HepG2 (cell line): Measurements from ENCODE around the gene USH2A. TPM values are rescaled to one million over a fixed set of nuclear protein-coding genes. Genes with fewer than 3 reads are reported as not detected.

Source experiments
- ARID3A ChIP-seq: IDR thresholded peaks from 2 replicates; pipeline ENCODE4 v1.6.1; 2012; ENCODE audit warnings: low read depth, low read length, improper control_type of control experiment
- BCL6 ChIP-seq: IDR thresholded peaks from 2 replicates; pipeline ENCODE4 v1.6.1; 2016; ENCODE audit warnings: missing genetic modification reagents, missing compliant biosample characterization
- E2F5 ChIP-seq: sonication (generic); formaldehyde crosslinking; conservative IDR thresholded peaks from 2 replicates; pipeline ENCODE4 v1.4.0; 2020; ENCODE audit warnings: missing genetic modification reagents
- FOXA1 ChIP-seq, 2 experiments: fragments of 450-650 bp in 1 of 2; sonication (generic) in 1 of 2; formaldehyde crosslinking in 1 of 2; IDR thresholded peaks; 2 replicates each; pipeline versions ENCODE4 v1.4.0 to v1.6.1; 2016 to 2020; ENCODE audit warnings: missing genetic modification reagents in 1 of 2
- FOXJ3 ChIP-seq: sonication (generic); formaldehyde crosslinking; IDR thresholded peaks from 2 replicates; pipeline ENCODE4 v1.4.0; 2020; ENCODE audit warnings: missing genetic modification reagents, mild to moderate bottlenecking, borderline replicate concordance
- HHEX ChIP-seq: IDR thresholded peaks from 2 replicates; pipeline ENCODE4 v1.6.1; 2016; ENCODE audit warnings: control low read depth
- HNF4A ChIP-seq: sonication (generic); formaldehyde crosslinking; IDR thresholded peaks from 2 replicates; pipeline ENCODE4 v1.4.0; 2020; ENCODE audit warnings: missing genetic modification reagents
- KAT7 ChIP-seq: IDR thresholded peaks from 2 replicates; pipeline ENCODE4 v1.6.1; 2018; ENCODE audit warnings: borderline replicate concordance, missing compliant biosample characterization
- MATR3 ChIP-seq: sonication (generic); formaldehyde crosslinking; IDR thresholded peaks from 2 replicates; pipeline ENCODE4 v1.4.0; 2020; ENCODE audit warnings: missing genetic modification reagents
- NCOA2 ChIP-seq: sonication (generic); formaldehyde crosslinking; IDR thresholded peaks from 2 replicates; pipeline ENCODE4 v1.8.0; 2022; ENCODE audit warnings: inconsistent platforms
- NFIC ChIP-seq: IDR thresholded peaks from 2 replicates; pipeline ENCODE4 v1.6.1; 2012; ENCODE audit warnings: mild to moderate bottlenecking, low read length, inconsistent platforms
- ONECUT2 ChIP-seq: sonication (generic); formaldehyde crosslinking; IDR thresholded peaks from 2 replicates; pipeline ENCODE4 v1.4.0; 2020; ENCODE audit warnings: missing genetic modification reagents
- PAF1 ChIP-seq: IDR thresholded peaks from 2 replicates; pipeline ENCODE4 v1.6.1; 2016; ENCODE audit warnings: missing genetic modification reagents, missing compliant biosample characterization
- REPIN1 ChIP-seq: sonication (generic); formaldehyde crosslinking; IDR thresholded peaks from 2 replicates; pipeline ENCODE4 v1.8.0; 2022; ENCODE audit warnings: missing genetic modification reagents, low read depth, mild to moderate bottlenecking, borderline replicate concordance
- RFX3 ChIP-seq: IDR thresholded peaks from 2 replicates; pipeline ENCODE4 v1.6.1; 2016; ENCODE audit warnings: missing biosample characterization, missing genetic modification reagents
- SOX13 ChIP-seq, 3 experiments: fragments of 450-650 bp in 1 of 3; sonication (generic) in 1 of 3; formaldehyde crosslinking in 1 of 3; IDR thresholded peaks in 2 of 3; conservative IDR thresholded peaks in 1 of 3; 2 replicates each; pipeline versions ENCODE4 v1.5.0 to v1.6.1; 2016 to 2020; ENCODE audit warnings: antibody characterized with exemption in 1 of 3, mild to moderate bottlenecking in 1 of 3, missing compliant biosample characterization in 1 of 3, missing genetic modification reagents in 1 of 3, moderate library complexity in 1 of 3
- SRSF4 ChIP-seq: fragments of 200-400 bp; formaldehyde crosslinking; IDR thresholded peaks from one replicate; pipeline ENCODE4 v1.6.1; 2018; ENCODE audit warnings: mild to moderate bottlenecking, low read depth, low read length, moderate library complexity; ENCODE audit not compliant: poor library complexity, severe bottlenecking
- TCF7 ChIP-seq: sonication (generic); IDR thresholded peaks from 2 replicates; pipeline ENCODE4 v1.6.1; 2016; ENCODE audit warnings: antibody characterized with exemption, low read depth
- TOE1 ChIP-seq: sonication (generic); formaldehyde crosslinking; IDR thresholded peaks from 2 replicates; pipeline ENCODE4 v1.4.0; 2020; ENCODE audit warnings: mild to moderate bottlenecking, missing genetic modification reagents
- XBP1 ChIP-seq: sonication (generic); formaldehyde crosslinking; IDR thresholded peaks from 2 replicates; pipeline ENCODE4 v1.5.0; 2020; ENCODE audit warnings: missing genetic modification reagents
- YEATS4 ChIP-seq: sonication (generic); formaldehyde crosslinking; IDR thresholded peaks from 2 replicates; pipeline ENCODE4 v1.4.0; 2020; ENCODE audit warnings: missing genetic modification reagents, borderline replicate concordance
- ZBTB3 ChIP-seq: sonication (generic); formaldehyde crosslinking; IDR thresholded peaks from 2 replicates; pipeline ENCODE4 v1.4.0; 2020; ENCODE audit warnings: low read depth, mild to moderate bottlenecking, moderate library complexity, missing genetic modification reagents, borderline replicate concordance
- ZC3H13 ChIP-seq: sonication (generic); formaldehyde crosslinking; IDR thresholded peaks from 2 replicates; pipeline ENCODE4 v1.8.1; 2023; ENCODE audit warnings: mild to moderate bottlenecking, missing genetic modification reagents, moderate library complexity
- ZNF17 ChIP-seq: sonication (generic); formaldehyde crosslinking; IDR thresholded peaks from 2 replicates; pipeline ENCODE4 v1.5.0; 2020; ENCODE audit warnings: mild to moderate bottlenecking, missing genetic modification reagents
- ZNF234 ChIP-seq: sonication (generic); formaldehyde crosslinking; conservative IDR thresholded peaks from 2 replicates; pipeline ENCODE4 v1.5.1; 2020; ENCODE audit warnings: mild to moderate bottlenecking, missing genetic modification reagents
- ZNF317 ChIP-seq: sonication (generic); formaldehyde crosslinking; IDR thresholded peaks from 2 replicates; pipeline ENCODE4 v1.5.0; 2020; ENCODE audit warnings: mild to moderate bottlenecking, missing genetic modification reagents
- polyA plus RNA-seq, 8 experiments: library from polyadenylated mRNA; depleted of rRNA in 3 of 8; stranded (reverse) in 7 of 8; unstranded in 1 of 8; fragments of >200 nt; fragmentation: Illumina TruSeq in 4 of 8; extraction: Trizol in 4 of 8; gene quantifications; 2 replicates each; pipeline versions ENCODE4 v1.2.1 to v1.2.3, GENCODE V29; 2011 to 2016; ENCODE audit warnings: low read depth in 4 of 8, missing spikeins in 1 of 8, mixed read lengths in 1 of 8; ENCODE audit not compliant: insufficient read depth in 1 of 8
- total RNA-seq, 5 experiments: library from RNA; depleted of rRNA; stranded (reverse); fragments of >200 nt; fragmentation: Illumina TruSeq; extraction: Trizol; gene quantifications; 2 replicates each; pipeline ENCODE4 v1.2.3, GENCODE V29; 2016; ENCODE audit warnings: low read depth in 1 of 5
- TF ChIP-seq, protein P1 (sequence below): sonication (generic); formaldehyde crosslinking; IDR thresholded peaks from 2 replicates; pipeline ENCODE4 v1.5.0; 2020; ENCODE audit warnings: mild to moderate bottlenecking, missing genetic modification reagents

Gene USH2A
- total and polyA plus RNA-seq, 2 of the 13 experiments (the other 11 are each of a cell fraction or from before 2014, with no cell fraction given) = 0.02 TPM; not detected in 1

DNA sequence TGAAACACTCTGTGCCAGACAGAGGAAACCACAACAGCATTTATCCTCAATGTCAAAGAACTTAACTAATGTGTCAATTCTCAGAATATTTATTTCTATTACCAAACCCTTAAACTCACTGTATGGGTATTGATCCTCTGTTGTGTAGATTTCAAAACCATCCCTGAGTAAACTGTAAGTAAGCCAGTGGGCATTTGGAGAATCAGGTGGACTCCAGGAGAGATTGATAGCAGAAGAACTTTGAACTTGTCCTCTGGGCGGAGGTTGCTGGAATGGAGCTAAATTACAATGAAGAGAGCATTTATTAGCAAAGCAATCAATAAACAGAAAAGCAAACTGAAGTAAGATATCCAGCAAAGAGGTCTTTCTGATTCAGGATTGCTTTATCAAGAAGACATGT, 216.1 kb downstream of the USH2A start (continued):
- TF ChIP-seq ARID3A (peak; percentile 53; the same call in 1 of the 2 replicates), TOE1 (CRISPR knock-in tag) (no peak), HHEX (CRISPR knock-in tag) (no peak), BCL6 (CRISPR knock-in tag) (peak; percentile 60), MATR3 (CRISPR knock-in tag) (no peak), FOXA1 (IDR thresholded peaks at IDR 0.05) (no peak), FOXA1 (CRISPR knock-in tag; IDR thresholded peaks at IDR 0.05) (0 out of 2 replicates have a peak, but pooled peaks have one; percentile 23), ZNF317 (no peak), KAT7 (CRISPR knock-in tag) (no peak), FOXJ3 (CRISPR knock-in tag) (peak; percentile 31; the same call in 1 of the 2 replicates), ZBTB3 (no peak), ONECUT2 (CRISPR knock-in tag) (peak; percentile 90), E2F5 (CRISPR knock-in tag) (no peak), ZC3H13 (CRISPR knock-in tag) (no peak), NCOA2 (CRISPR knock-in tag) (peak; percentile 63), ZNF17 (CRISPR knock-in tag) (no peak), TCF7 (0 out of 2 replicates have a peak, but pooled peaks have one; percentile 29), SRSF4 (no peak), YEATS4 (CRISPR knock-in tag) (no peak), RFX3 (CRISPR knock-in tag) (no peak), SOX13 (IDR thresholded peaks at IDR 0.05) (no peak), SOX13 (CRISPR knock-in tag; conservative IDR thresholded peaks at IDR 0.05 in 1 of 2, IDR thresholded peaks at IDR 0.05 in 1 of 2) (peak in 1 of 2 experiments; percentile 56; a peak in 2 of 4 replicates), NFIC (peak; percentile 39; the same call in 1 of the 2 replicates), REPIN1 (CRISPR knock-in tag) (no peak), XBP1 (CRISPR knock-in tag) (no peak), HNF4A (CRISPR knock-in tag) (peak; percentile 81), PAF1 (CRISPR knock-in tag) (no peak), ZNF234 (CRISPR knock-in tag) (no peak)
- TF ChIP-seq, protein P1, sequence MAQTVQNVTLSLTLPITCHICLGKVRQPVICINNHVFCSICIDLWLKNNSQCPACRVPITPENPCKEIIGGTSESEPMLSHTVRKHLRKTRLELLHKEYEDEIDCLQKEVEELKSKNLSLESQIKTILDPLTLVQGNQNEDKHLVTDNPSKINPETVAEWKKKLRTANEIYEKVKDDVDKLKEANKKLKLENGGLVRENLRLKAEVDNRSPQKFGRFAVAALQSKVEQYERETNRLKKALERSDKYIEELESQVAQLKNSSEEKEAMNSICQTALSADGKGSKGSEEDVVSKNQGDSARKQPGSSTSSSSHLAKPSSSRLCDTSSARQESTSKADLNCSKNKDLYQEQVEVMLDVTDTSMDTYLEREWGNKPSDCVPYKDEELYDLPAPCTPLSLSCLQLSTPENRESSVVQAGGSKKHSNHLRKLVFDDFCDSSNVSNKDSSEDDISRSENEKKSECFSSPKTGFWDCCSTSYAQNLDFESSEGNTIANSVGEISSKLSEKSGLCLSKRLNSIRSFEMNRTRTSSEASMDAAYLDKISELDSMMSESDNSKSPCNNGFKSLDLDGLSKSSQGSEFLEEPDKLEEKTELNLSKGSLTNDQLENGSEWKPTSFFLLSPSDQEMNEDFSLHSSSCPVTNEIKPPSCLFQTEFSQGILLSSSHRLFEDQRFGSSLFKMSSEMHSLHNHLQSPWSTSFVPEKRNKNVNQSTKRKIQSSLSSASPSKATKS (CRISPR knock-in tag) = no peak
